Activated CD8-positive, alpha-beta memory T cell treated with anti-CD3 and anti-CD28 coated beads, Interleukin-2, amount 10 ng/mL, durations not matched to agents 7 days and 5 days (primary cell): ENCODE results near the gene PKMYT1. TPM values are rescaled to one million over a fixed set of nuclear protein-coding genes. Genes with fewer than 3 reads are reported as not detected.
A peak's percentile ranks its signal among the peaks of the same experiment; 100 is the strongest.
"Not testable (repeated sequence)": the region's sequence is repeated elsewhere in the genome, so short reads cannot be mapped to it uniquely, and the experiment has no call there.

Experiments
- ATAC-seq: fragments of 150-1000 bp; cut with Tn5 transposase; one replicate; pipeline ENCODE4 v1.10.0; 2021; ENCODE audit warnings: moderate library complexity
- CTCF ChIA-PET: fragments of 350-600 bp; sonication (Branson Sonifier 250); formaldehyde crosslinking; loops from one replicate; lab custom pipeline; 2021; ENCODE audit warnings: antibody characterized with exemption; lab: Charles Lee
- DNase-seq: peaks from one replicate; pipeline ENCODE4 v3.0.0-alpha.2; 2020
- H3K27ac Mint-ChIP-seq: one replicate; pipeline ENCODE4 v1.8.0; 2021; ENCODE audit warnings: mild to moderate bottlenecking, mixed read lengths
- H3K27me3 Mint-ChIP-seq: one replicate; pipeline ENCODE4 v1.8.0; 2021; ENCODE audit warnings: mixed read lengths
- H3K36me3 Mint-ChIP-seq: one replicate; pipeline ENCODE4 v1.8.0; 2021; ENCODE audit warnings: mild to moderate bottlenecking, mixed read lengths
- H3K4me1 Mint-ChIP-seq: one replicate; pipeline ENCODE4 v1.8.0; 2021; ENCODE audit warnings: mixed read lengths
- H3K4me3 Mint-ChIP-seq: one replicate; pipeline ENCODE4 v1.8.0; 2021; ENCODE audit warnings: mild to moderate bottlenecking, moderate library complexity, mixed read lengths
- H3K9me3 Mint-ChIP-seq: one replicate; pipeline ENCODE4 v1.8.0; 2022; ENCODE audit warnings: low read depth, mixed read lengths
- total RNA-seq, 2 experiments: library from RNA; stranded (reverse); gene quantifications; one replicate each; pipeline ENCODE4 v1.2.3, GENCODE V29; 2021

Gene PKMYT1
- total RNA-seq, 2 experiments from 2014 or later = 146 to 199 TPM

DNA sequence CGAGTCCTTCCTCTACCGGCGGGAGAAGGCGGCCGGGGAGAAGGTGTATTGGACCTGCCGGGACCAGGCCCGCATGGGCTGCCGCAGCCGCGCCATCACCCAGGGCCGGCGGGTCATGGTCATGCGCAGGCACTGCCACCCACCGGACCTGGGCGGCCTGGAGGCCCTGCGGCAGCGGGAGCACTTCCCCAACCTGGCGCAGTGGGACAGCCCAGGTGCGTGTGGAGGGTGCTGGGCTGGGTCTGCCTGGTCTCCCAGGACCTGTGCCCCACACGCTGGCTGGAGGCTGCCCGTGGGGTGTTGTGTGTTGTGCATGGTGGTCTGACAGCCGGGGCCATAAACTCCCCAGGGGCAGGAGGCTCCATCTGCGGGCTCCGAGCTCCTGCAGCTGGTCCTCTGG, 43.1 kb downstream of the PKMYT1 start:
- ATAC-seq = no peak
- Mint-ChIP-seq H3K4me3 (no peak overlapping the region), H3K9me3 (no peaks in the 10 kb centered on the region), H3K36me3 (peaks cover 24% of the 10 kb centered on the region), H3K4me1 (no peaks in the 10 kb centered on the region), H3K27me3 (no peaks in the 10 kb centered on the region), H3K27ac (no peak overlapping the region)
- CTCF ChIA-PET = no interaction called here
- DNase-seq = no peak

GRCh38 chr16:2936436-2937011, 43.7 kb downstream of the PKMYT1 start:
- no peak overlapping the region for H3K4me3 Mint-ChIP-seq

DNA sequence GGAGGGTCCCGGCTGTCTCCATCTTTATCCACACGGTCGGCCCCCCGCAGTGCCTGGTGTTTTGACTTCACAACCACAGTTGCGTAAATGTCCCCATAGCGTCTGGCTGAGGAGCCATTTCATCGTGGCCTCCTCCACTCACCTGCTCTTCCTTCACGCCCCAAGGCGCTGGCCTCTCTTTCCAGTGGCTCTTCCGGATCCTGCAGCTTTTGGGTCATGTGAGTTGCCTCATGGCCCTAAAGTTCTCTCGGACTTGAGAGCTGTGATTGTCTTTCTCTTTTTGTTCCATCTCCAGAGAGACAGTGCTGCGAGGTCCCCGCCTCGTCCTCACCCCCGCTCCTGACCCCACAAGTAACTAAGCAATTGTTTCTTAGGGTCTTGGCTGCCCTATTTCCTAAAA, 45.8 kb downstream of the PKMYT1 start:
- Mint-ChIP-seq H3K27ac (no peak overlapping the region), H3K4me1 (no peaks in the 10 kb centered on the region), H3K27me3 (no peaks in the 10 kb centered on the region), H3K36me3 (peaks cover 10% of the 10 kb centered on the region), H3K4me3 (no peak overlapping the region), H3K9me3 (no peaks in the 10 kb centered on the region)
- DNase-seq (no peak), ATAC-seq (no peak)
- CTCF ChIA-PET = no interaction called here

More at GRCh38 chr16:2936436-2937011, 43.7 kb downstream of the PKMYT1 start:
- Mint-ChIP-seq H3K9me3 (no peaks in the 10 kb centered on the region), H3K4me1 (no peaks in the 10 kb centered on the region), H3K27me3 (no peaks in the 10 kb centered on the region), H3K36me3 (peaks cover 24% of the 10 kb centered on the region), H3K27ac (no peak overlapping the region)
- DNase-seq (no peak), ATAC-seq (no peak)
- CTCF ChIA-PET = no interaction called here

GRCh38 chr16:2933701-2934100, 46.5 kb downstream of the PKMYT1 start:
- H3K27ac Mint-ChIP-seq = no peak overlapping the region
- ATAC-seq (no peak), DNase-seq (no peak)
- no peaks in the 10 kb centered on the region for H3K27me3 Mint-ChIP-seq
- CTCF ChIA-PET = no interaction called here
- H3K36me3 Mint-ChIP-seq = peaks cover 6% of the 10 kb centered on the region
- no peaks in the 10 kb centered on the region for H3K4me1 Mint-ChIP-seq
- H3K4me3 Mint-ChIP-seq = no peak overlapping the region
- no peaks in the 10 kb centered on the region for H3K9me3 Mint-ChIP-seq

DNA sequence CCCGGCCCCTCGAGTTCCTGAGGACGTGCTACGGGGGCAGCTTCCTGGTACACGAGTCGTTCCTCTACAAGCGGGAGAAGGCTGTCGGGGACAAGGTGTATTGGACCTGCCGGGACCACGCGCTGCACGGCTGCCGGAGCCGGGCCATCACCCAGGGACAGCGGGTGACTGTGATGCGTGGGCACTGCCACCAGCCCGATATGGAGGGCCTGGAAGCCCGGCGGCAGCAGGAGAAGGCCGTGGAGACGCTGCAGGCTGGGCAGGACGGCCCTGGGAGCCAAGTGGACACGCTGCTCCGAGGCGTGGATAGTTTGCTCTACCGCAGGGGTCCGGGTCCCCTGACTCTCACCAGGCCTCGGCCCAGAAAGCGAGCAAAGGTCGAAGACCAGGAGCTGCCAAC, 47.1 kb downstream of the PKMYT1 start:
- H3K9me3 Mint-ChIP-seq = no peaks in the 10 kb centered on the region
- ATAC-seq (peak; percentile 12), DNase-seq (no peak)
- H3K4me1 Mint-ChIP-seq = no peaks in the 10 kb centered on the region
- H3K27me3 Mint-ChIP-seq = no peaks in the 10 kb centered on the region
- no peak overlapping the region for H3K4me3 Mint-ChIP-seq
- H3K36me3 Mint-ChIP-seq = peaks cover 5% of the 10 kb centered on the region
- H3K27ac Mint-ChIP-seq = no peak overlapping the region
- CTCF ChIA-PET = no interaction called here

DNA sequence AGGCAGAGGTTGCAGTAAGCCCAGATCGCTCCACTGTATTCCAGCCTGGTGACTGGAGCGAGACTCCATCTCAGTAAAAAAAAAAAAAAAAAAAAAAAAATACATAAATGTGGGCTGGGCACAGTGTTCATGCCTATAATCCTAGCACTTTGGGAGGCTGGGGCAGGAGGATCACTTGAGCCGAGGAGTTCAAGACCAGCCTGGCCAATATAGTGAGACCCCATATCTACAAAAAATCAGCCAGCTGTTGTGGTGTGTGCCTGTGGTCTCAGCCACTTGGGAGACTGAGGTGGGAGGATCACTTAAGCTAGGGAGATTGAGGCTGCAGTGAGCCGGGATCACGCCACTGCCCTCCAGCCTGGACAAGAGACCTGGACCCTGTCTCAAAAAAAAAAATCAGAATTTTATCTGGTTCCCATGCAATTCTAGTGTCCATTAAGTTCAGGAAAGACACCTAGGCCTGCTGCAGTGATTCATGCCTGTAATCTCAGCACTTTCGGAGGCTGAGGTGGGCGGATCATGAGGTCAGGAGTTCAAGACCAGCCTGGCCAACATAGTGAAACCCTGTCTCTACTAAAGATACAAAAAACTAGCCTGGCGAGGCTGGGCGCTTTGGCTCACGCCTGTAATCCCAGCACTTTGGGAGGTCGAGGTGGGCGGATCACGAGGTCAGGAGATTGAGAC, 48.9 kb downstream of the PKMYT1 start:
- CTCF ChIA-PET = interaction anchor here (0.7 to 1.2 kb wide), 2 partner anchors 12 to 32 kb away, joined by 3 to 4 read pairs; no protein-coding TSS in a partner anchor
- not testable (repeated sequence) for H3K4me3 Mint-ChIP-seq, H3K27ac Mint-ChIP-seq, H3K36me3 Mint-ChIP-seq, ATAC-seq, H3K27me3 Mint-ChIP-seq, H3K9me3 Mint-ChIP-seq, DNase-seq
- H3K4me1 Mint-ChIP-seq = peaks cover 10% of the 10 kb centered on the region

GRCh38 chr16:2930236-2930635, 50.0 kb downstream of the PKMYT1 start:
- no peak overlapping the region for H3K27ac Mint-ChIP-seq
- CTCF ChIA-PET = no interaction called here
- peaks cover 13% of the 10 kb centered on the region for H3K4me1 Mint-ChIP-seq
- no peaks in the 10 kb centered on the region for H3K27me3 Mint-ChIP-seq
- peaks cover 5% of the 10 kb centered on the region for H3K36me3 Mint-ChIP-seq
- ATAC-seq (no peak), DNase-seq (no peak)
- H3K4me3 Mint-ChIP-seq = no peak overlapping the region
- no peaks in the 10 kb centered on the region for H3K9me3 Mint-ChIP-seq

DNA sequence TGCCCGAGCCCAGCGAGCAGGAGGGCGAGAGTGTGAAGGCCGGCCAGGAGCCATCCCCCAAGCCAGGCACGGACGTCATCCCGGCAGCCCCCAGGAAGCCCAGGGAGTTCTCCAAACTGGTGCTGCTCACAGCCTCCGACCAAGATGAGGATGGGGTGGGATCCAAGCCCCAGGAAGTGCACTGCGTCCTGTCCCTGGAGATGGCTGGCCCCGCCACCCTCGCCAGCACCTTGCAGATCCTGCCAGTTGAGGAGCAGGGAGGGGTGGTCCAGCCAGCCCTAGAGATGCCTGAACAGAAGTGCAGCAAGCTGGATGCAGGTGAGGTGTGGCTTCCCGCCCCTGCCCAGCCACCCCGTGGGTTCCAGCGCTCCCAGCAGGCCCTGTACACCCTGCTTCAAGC, 50.6 kb downstream of the PKMYT1 start:
- Mint-ChIP-seq H3K9me3 (no peaks in the 10 kb centered on the region), H3K36me3 (peaks cover 5% of the 10 kb centered on the region), H3K27ac (no peak overlapping the region), H3K4me1 (peaks cover 13% of the 10 kb centered on the region), H3K4me3 (no peak overlapping the region), H3K27me3 (no peaks in the 10 kb centered on the region)
- no peak for DNase-seq
- no peak for ATAC-seq
- CTCF ChIA-PET = no interaction called here

DNA sequence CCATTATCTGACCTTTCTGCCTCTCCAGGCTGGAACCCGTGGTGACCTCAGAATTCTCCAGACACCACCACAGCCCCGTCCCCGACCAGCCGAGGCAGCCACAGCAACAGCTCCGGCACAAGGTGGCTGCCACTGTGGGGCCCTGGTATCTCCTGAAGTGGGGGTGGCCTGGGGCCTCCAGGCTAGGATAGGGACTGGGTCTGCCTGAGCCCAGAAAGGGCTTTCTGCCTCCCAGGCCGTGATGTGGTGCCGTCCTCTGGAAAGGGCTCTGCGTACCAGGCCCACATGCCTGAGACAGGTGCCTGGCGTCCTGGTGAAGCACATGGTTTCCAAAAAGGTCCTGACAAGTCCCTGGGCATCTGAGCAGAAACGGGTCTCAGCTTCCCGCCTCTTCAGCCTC, 51.5 kb downstream of the PKMYT1 start:
- Mint-ChIP-seq H3K27ac (no peak overlapping the region), H3K4me1 (peaks cover 13% of the 10 kb centered on the region), H3K36me3 (no peaks in the 10 kb centered on the region), H3K27me3 (no peaks in the 10 kb centered on the region), H3K9me3 (no peaks in the 10 kb centered on the region), H3K4me3 (no peak overlapping the region)
- CTCF ChIA-PET = interaction anchor here (0.7 to 0.8 kb wide), 2 partner anchors 9 to 19 kb away, joined by 3 to 4 read pairs; no protein-coding TSS in a partner anchor
- DNase-seq = no peak
- ATAC-seq = no peak

DNA sequence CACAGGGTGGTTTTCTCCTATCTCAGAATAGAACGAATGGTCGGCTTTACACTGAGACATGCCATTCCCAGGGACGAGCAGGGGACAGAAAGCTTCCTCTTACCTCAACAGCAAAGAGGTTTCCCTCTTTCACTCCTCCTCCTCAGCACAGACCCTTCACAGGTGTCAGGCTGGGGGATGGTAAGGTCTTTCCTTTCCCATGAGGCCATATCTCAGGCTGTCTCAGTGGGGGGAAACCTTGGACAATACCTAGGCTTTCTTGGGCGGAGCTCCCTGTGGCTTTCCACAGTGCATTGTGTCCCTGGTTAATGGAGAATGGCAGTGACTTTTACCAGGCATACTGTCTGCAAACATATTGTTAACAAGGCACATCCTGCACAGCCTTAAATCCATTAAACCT, 52.1 kb downstream of the PKMYT1 start:
- peaks cover 13% of the 10 kb centered on the region for H3K4me1 Mint-ChIP-seq
- H3K9me3 Mint-ChIP-seq, H3K36me3 Mint-ChIP-seq, H3K4me3 Mint-ChIP-seq, ATAC-seq, DNase-seq, H3K27ac Mint-ChIP-seq, H3K27me3 Mint-ChIP-seq: not testable (repeated sequence)
- CTCF ChIA-PET = interaction anchor here (1.1 to 2.1 kb wide), 10 partner anchors 15 to 89 kb away, joined by 3 to 23 read pairs (median 8); partner anchors contain the start of gene PKMYT1

GRCh38 chr16:2927010-2927646, 53.1 kb downstream of the PKMYT1 start:
- no peaks in the 10 kb centered on the region for H3K9me3 Mint-ChIP-seq
- CTCF ChIA-PET = interaction anchor here (0.6 to 2.1 kb wide), 42 partner anchors 9 to 587 kb away, joined by 3 to 27 read pairs (median 5); partner anchors contain the start of genes ABCA3, FLYWCH1, FLYWCH2 and PDPK1
- H3K36me3 Mint-ChIP-seq = no peaks in the 10 kb centered on the region
- no peak overlapping the region for H3K4me3 Mint-ChIP-seq
- H3K27me3 Mint-ChIP-seq = no peaks in the 10 kb centered on the region
- DNase-seq = peak; percentile 93
- no peak overlapping the region for H3K27ac Mint-ChIP-seq
- H3K4me1 Mint-ChIP-seq = peaks cover 13% of the 10 kb centered on the region
- peak; percentile 99 for ATAC-seq

GRCh38 chr16:2926650-2926999, 53.6 kb downstream of the PKMYT1 start:
- ATAC-seq (no peak), DNase-seq (no peak)
- no peak overlapping the region for H3K4me3 Mint-ChIP-seq
- CTCF ChIA-PET = interaction anchor here (0.8 to 2.1 kb wide), 32 partner anchors 10 to 414 kb away, joined by 3 to 27 read pairs (median 6); partner anchors contain the start of genes FLYWCH1, FLYWCH2 and PKMYT1
- no peak overlapping the region for H3K27ac Mint-ChIP-seq
- H3K27me3 Mint-ChIP-seq = no peaks in the 10 kb centered on the region
- peaks cover 13% of the 10 kb centered on the region for H3K4me1 Mint-ChIP-seq
- H3K36me3 Mint-ChIP-seq = no peaks in the 10 kb centered on the region
- no peaks in the 10 kb centered on the region for H3K9me3 Mint-ChIP-seq

DNA sequence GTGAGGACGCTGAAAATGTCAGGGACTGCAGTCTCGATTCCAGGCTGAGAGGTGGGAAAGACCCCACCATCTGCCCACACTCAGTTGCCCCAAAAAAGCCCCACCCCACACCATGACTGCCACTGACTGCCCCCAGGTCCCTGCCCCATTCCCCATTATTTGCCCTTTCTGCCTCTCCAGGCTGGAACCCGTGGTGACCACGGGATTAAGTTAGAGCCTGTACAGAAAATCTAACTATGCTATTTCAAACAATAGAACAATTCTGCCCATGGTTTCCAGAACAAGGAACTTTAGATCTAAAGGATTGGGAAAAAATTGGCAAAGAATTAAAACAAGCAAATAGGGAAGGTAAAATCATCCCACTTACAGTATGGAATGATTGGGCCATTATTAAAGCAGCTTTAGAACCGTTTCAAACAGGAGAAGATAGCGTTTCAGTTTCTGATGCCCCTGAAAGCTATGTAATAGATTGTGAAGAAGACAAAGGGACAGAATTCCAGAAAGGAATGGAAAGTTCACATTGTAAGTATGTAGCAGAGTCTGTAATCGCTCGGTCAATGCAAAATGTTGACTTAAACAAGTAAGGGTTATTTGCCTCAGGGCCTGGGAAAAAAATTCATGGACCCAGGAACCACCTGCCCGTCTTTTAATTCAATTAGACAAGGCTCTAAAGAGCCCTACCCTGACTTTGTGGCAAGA, 54.1 kb downstream of the PKMYT1 start:
- ATAC-seq = no peak
- Mint-ChIP-seq H3K9me3 (no peaks in the 10 kb centered on the region), H3K36me3 (no peaks in the 10 kb centered on the region), H3K27ac (no peak overlapping the region), H3K4me3 (no peak overlapping the region), H3K4me1 (peaks cover 13% of the 10 kb centered on the region), H3K27me3 (no peaks in the 10 kb centered on the region)
- CTCF ChIA-PET = interaction anchor here (1.0 to 2.1 kb wide), 30 partner anchors 10 to 413 kb away, joined by 3 to 27 read pairs (median 6); partner anchors contain the start of genes FLYWCH1, FLYWCH2 and PKMYT1
- DNase-seq = no peak
